Glomerular visceral epithelial cell (primary cell): ENCODE results near the gene ARL3.
"Not testable (repeated sequence)": the region's sequence is repeated elsewhere in the genome, so short reads cannot be mapped to it uniquely, and the experiment has no call there.

ENCODE experiments used
- DNase-seq: peaks from one replicate; pipeline ENCODE4 v3.0.0-alpha.2; 2016; ENCODE audit errors: extremely low spot score

The ARL3 gene

GRCh38 chr10:102673236-102673818, 40.9 kb downstream of the ARL3 start:
- no peak for DNase-seq

GRCh38 chr10:102670871-102671434, 43.2 kb downstream of the ARL3 start:
- DNase-seq, result no peak

- no peak for DNase-seq
These were observed 44.0 kb downstream of the ARL3 start for GRCh38 chr10:102670065-102670670.

GRCh38 chr10:102669206-102670064, 44.8 kb downstream of the ARL3 start:
- DNase-seq, result peak; percentile 56

- DNase-seq, result no peak
These were observed 45.7 kb downstream of the ARL3 start for GRCh38 chr10:102668326-102669107.

GRCh38 chr10:102667411-102667810, 46.8 kb downstream of the ARL3 start:
- not testable (repeated sequence) for DNase-seq

- peak; percentile 71 for DNase-seq
These were observed 48.2 kb downstream of the ARL3 start for GRCh38 chr10:102665904-102666509.

- no peak for DNase-seq
These were observed 52.6 kb downstream of the ARL3 start for GRCh38 chr10:102661658-102662028.

- DNase-seq, result peak; percentile 55
These were observed 53.1 kb downstream of the ARL3 start for GRCh38 chr10:102660888-102661657.

GRCh38 chr10:102658802-102659201, 55.4 kb downstream of the ARL3 start:
- DNase-seq, result no peak

GRCh38 chr10:102657984-102658724, 56.0 kb downstream of the ARL3 start:
- no peak for DNase-seq

- no peak for DNase-seq
These were observed 56.7 kb downstream of the ARL3 start for GRCh38 chr10:102657451-102657850.

GRCh38 chr10:102656791-102657371, 57.3 kb downstream of the ARL3 start:
- no peak for DNase-seq

GRCh38 chr10:102656026-102656425, 58.2 kb downstream of the ARL3 start:
- DNase-seq, result no peak

GRCh38 chr10:102654969-102655368, 59.2 kb downstream of the ARL3 start:
- no peak for DNase-seq

GRCh38 chr10:102654566-102654965, 59.6 kb downstream of the ARL3 start:
- no peak for DNase-seq

- DNase-seq, result no peak
These were observed 61.1 kb downstream of the ARL3 start for GRCh38 chr10:102653060-102653459.

GRCh38 chr10:102652170-102652916, 61.9 kb downstream of the ARL3 start:
- DNase-seq, result no peak
